Keratinocyte (primary cell): ENCODE results near the gene TMPRSS12. TPM values are rescaled to one million over a fixed set of nuclear protein-coding genes. Genes with fewer than 3 reads are reported as not detected.
"Not testable (repeated sequence)": the region's sequence is repeated elsewhere in the genome, so short reads cannot be mapped to it uniquely, and the experiment has no call there.

Experiments used
- DNase-seq: peaks from one replicate; pipeline ENCODE4 v3.0.0-alpha.2; 2011; ENCODE audit warnings: low read depth, missing footprints, low spot score
- FAIRE-seq: peaks from 2 replicates; lab custom pipeline; 2011; peaks lifted over from hg19 to GRCh38; lab: Jason Lieb, UNC
- H2AFZ ChIP-seq: 2 replicates; pipeline ENCODE4 v1.6.0; 2012; ENCODE audit warnings: low read length, control low read depth, inconsistent platforms; ENCODE audit not compliant: control insufficient read depth
- H3K27ac ChIP-seq: 2 replicates; pipeline ENCODE4 v1.5.1; 2011; ENCODE audit warnings: low read length; ENCODE audit not compliant: control insufficient read depth, insufficient read depth
- H3K27me3 ChIP-seq: 3 replicates; pipeline ENCODE4 v1.6.0; 2011; ENCODE audit warnings: low read length; ENCODE audit not compliant: control insufficient read depth, insufficient read depth; ENCODE audit errors: extremely low read depth
- H3K36me3 ChIP-seq, 2 experiments: 2 replicates in 1 of 2; 3 replicates in 1 of 2; pipeline ENCODE4 v1.5.1; 2011; ENCODE audit warnings: low read length in 2 of 2, mild to moderate bottlenecking in 1 of 2; ENCODE audit not compliant: control insufficient read depth in 2 of 2, insufficient read depth in 2 of 2; ENCODE audit errors: extremely low read depth in 1 of 2
- H3K4me1 ChIP-seq: 3 replicates; pipeline ENCODE4 v1.5.1; 2011; ENCODE audit warnings: low read length; ENCODE audit not compliant: control insufficient read depth, insufficient read depth; ENCODE audit errors: extremely low read depth
- H3K4me2 ChIP-seq: 3 replicates; pipeline ENCODE4 v1.6.0; 2011; ENCODE audit warnings: low read depth, low read length; ENCODE audit not compliant: control insufficient read depth, insufficient read depth; ENCODE audit errors: extremely low read depth
- H3K4me3 ChIP-seq, 3 experiments: fragments of 200-600 bp in 1 of 3; sonication (generic) in 1 of 3; 2 replicates in 2 of 3; 3 replicates in 1 of 3; pipeline ENCODE4 v1.5.1; 2011 to 2016; ENCODE audit warnings: low read length in 3 of 3, mild to moderate bottlenecking in 3 of 3, control low read depth in 2 of 3, inconsistent platforms in 1 of 3, low read depth in 1 of 3, mixed read lengths in 1 of 3, mixed run types in 1 of 3, moderate library complexity in 1 of 3; ENCODE audit not compliant: control insufficient read depth in 2 of 3, insufficient read depth in 2 of 3; ENCODE audit errors: extremely low read depth in 1 of 3
- H3K79me2 ChIP-seq: 2 replicates; pipeline ENCODE4 v1.6.0; 2012; ENCODE audit warnings: low read length; ENCODE audit not compliant: control insufficient read depth, insufficient read depth
- H3K9ac ChIP-seq: 3 replicates; pipeline ENCODE4 v1.6.0; 2011; ENCODE audit warnings: low read length; ENCODE audit not compliant: control insufficient read depth, insufficient read depth; ENCODE audit errors: extremely low read depth
- H3K9me1 ChIP-seq: 3 replicates; pipeline ENCODE4 v1.6.0; 2011; ENCODE audit warnings: low read length; ENCODE audit not compliant: control insufficient read depth, insufficient read depth; ENCODE audit errors: extremely low read depth
- H3K9me3 ChIP-seq: 2 replicates; pipeline ENCODE4 v1.5.1; 2012; ENCODE audit warnings: low read depth, low read length; ENCODE audit not compliant: control insufficient read depth
- H4K20me1 ChIP-seq: 3 replicates; pipeline ENCODE4 v1.6.0; 2011; ENCODE audit warnings: low read length; ENCODE audit not compliant: control insufficient read depth, insufficient read depth; ENCODE audit errors: extremely low read depth
- CTCF ChIP-seq, 3 experiments: IDR thresholded peaks in 1 of 3; conservative IDR thresholded peaks in 1 of 3; optimal IDR thresholded peaks in 1 of 3; 2 replicates in 2 of 3; 3 replicates in 1 of 3; pipeline versions ENCODE3 to v1.5.1; 2011; ENCODE audit warnings: low read length in 3 of 3, mild to moderate bottlenecking in 3 of 3, moderate library complexity in 2 of 3, control low read depth in 1 of 3, inconsistent platforms in 1 of 3; ENCODE audit not compliant: insufficient read depth in 2 of 3; ENCODE audit errors: extremely low read depth in 1 of 3
- EZH2 ChIP-seq: IDR thresholded peaks from one replicate; pipeline ENCODE4 v1.6.1; 2012; ENCODE audit warnings: inconsistent platforms, mild to moderate bottlenecking, low read length, moderate library complexity
- dilution Hi-C: fragments of 300-500 bp; cut with MboI; formaldehyde crosslinking; loops from one replicate; pipeline ENCODE4 v1.7.0; 2020; ENCODE audit warnings: low sequenced_read_pairs; ENCODE audit not compliant: extremely low pct_ligation_motif_present
- polyA plus RNA-seq, 5 experiments: library from polyadenylated mRNA; depleted of rRNA in 3 of 5; stranded (reverse) in 3 of 5; stranded (forward) in 1 of 5; unstranded in 1 of 5; fragments of >200 nt; gene quantifications; 1 replicate in 1 of 5; 2 replicates in 3 of 5; 3 replicates in 1 of 5; pipeline versions ENCODE4 v1.2.1 to v1.2.3, GENCODE V29; 2011 to 2012; ENCODE audit warnings: missing spikeins in 2 of 5, low read depth in 1 of 5, low replicate concordance in 1 of 5

TMPRSS12 gene
- polyA plus RNA-seq, 1 donor (not counting 4 experiments of a cell fraction or from before 2014, with no cell fraction given): not detected

- Histone ChIP-seq H3K79me2 (no peaks in the 10 kb centered on the region), H3K27ac (no peak overlapping the region), H3K27me3 (no peaks in the 10 kb centered on the region), H3K4me1 (peaks cover 8% of the 10 kb centered on the region), H3K4me2 (no peak overlapping the region), H3K4me3 (no peak overlapping the region), H2AFZ (no peak overlapping the region), H3K9me3 (no peaks in the 10 kb centered on the region), H3K36me3 (no peaks in the 10 kb centered on the region), H4K20me1 (no peaks in the 10 kb centered on the region), H3K9me1 (no peaks in the 10 kb centered on the region), H3K9ac (no peak overlapping the region)
- dilution Hi-C loops: no loop called here
- no peak for FAIRE-seq
- no peak for TF ChIP-seq EZH2
- no peak for TF ChIP-seq CTCF (optimal IDR thresholded peaks at IDR 0.05 in 1 of 3, IDR thresholded peaks at IDR 0.05 in 1 of 3, conservative IDR thresholded peaks at IDR 0.05 in 1 of 3; ENCODE audit: extremely low read depth in 1 of 3, insufficient read depth in 2 of 3, low read length in 3 of 3)
- no peak for DNase-seq
These were observed 14.6 kb upstream of the TMPRSS12 start for GRCh38 chr12:50828121-50828520.

- Histone ChIP-seq H3K4me3 (no peak overlapping the region), H3K9ac (no peak overlapping the region), H3K36me3 (no peaks in the 10 kb centered on the region), H3K27ac (no peak overlapping the region), H3K9me1 (no peaks in the 10 kb centered on the region), H3K9me3 (peaks cover 1% of the 10 kb centered on the region), H3K27me3 (no peaks in the 10 kb centered on the region), H4K20me1 (no peaks in the 10 kb centered on the region), H2AFZ (no peak overlapping the region), H3K4me1 (peaks cover 8% of the 10 kb centered on the region), H3K4me2 (no peak overlapping the region), H3K79me2 (no peaks in the 10 kb centered on the region)
- DNase-seq (no peak), FAIRE-seq (no peak)
- TF ChIP-seq CTCF (optimal IDR thresholded peaks at IDR 0.05 in 1 of 3, IDR thresholded peaks at IDR 0.05 in 1 of 3, conservative IDR thresholded peaks at IDR 0.05 in 1 of 3; ENCODE audit: extremely low read depth in 1 of 3, insufficient read depth in 2 of 3, low read length in 3 of 3) (no peak), EZH2 (no peak)
- dilution Hi-C loops: no loop called here
These were observed 13.8 kb upstream of the TMPRSS12 start for GRCh38 chr12:50828886-50829285.

GRCh38 chr12:50833801-50834200 is 8.9 kb upstream of the TMPRSS12 start:
- H3K9me1 ChIP-seq, H3K4me3 ChIP-seq, dilution Hi-C loops, DNase-seq, H3K36me3 ChIP-seq, FAIRE-seq, H3K79me2 ChIP-seq, H3K9me3 ChIP-seq, H3K9ac ChIP-seq, H3K27me3 ChIP-seq, H3K4me1 ChIP-seq, H3K27ac ChIP-seq, H2AFZ ChIP-seq, H4K20me1 ChIP-seq, H3K4me2 ChIP-seq: not testable (repeated sequence)
